T-helper 1 cell (primary cell): ENCODE results near the gene SEC24B.
"Not testable (repeated sequence)": the region's sequence is repeated elsewhere in the genome, so short reads cannot be mapped to it uniquely, and the experiment has no call there.

ENCODE experiments used
- DNase-seq, 5 donors: peaks; one replicate each; pipeline ENCODE4 v3.0.0-alpha.2; 2012 to 2020

Gene SEC24B

GRCh38 chr4:109510687-109511086, 77.1 kb downstream of the SEC24B start:
- no peak for DNase-seq

GRCh38 chr4:109511414-109511813, 77.8 kb downstream of the SEC24B start:
- DNase-seq, result no peak

DNA sequence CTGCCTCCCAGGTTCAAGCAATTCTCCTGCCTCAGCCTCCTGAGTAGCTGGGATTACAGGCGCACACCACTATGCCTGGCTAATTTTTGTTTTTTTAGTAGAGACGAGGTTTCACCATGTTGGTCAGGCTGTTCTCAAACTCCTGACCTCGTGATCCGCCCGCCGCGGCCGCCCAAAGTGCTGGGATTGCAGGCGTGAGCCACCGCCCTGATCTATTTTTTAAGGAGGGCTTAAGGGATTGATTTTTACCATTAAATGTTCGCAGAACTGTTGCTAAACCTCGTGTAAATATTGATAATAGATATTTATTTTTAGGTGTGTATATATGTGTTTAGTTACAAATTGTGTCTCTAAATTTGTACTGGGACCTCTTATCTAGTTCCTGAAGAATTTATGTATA, 79.8 kb downstream of the SEC24B start:
- DNase-seq, result not testable (repeated sequence)

DNA sequence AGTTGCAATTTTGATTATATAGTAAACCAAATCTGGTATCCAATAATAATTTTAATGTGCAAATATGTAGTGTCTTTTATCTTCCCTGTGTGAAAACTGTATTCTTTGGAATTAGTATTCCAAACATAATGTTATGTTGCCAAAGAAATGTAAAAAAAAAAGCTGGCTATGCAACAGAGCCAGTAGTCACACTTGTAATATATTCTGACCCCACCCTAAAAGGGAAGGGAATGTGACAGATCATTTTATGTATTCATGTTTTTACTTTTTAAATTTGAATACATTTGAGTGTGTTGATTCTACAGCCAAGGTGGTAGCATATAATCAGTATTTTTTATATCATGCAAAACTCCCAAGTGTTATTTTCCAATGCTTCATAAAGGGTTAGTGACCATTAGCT, 98.6 kb downstream of the SEC24B start:
- DNase-seq, result no peak

DNA sequence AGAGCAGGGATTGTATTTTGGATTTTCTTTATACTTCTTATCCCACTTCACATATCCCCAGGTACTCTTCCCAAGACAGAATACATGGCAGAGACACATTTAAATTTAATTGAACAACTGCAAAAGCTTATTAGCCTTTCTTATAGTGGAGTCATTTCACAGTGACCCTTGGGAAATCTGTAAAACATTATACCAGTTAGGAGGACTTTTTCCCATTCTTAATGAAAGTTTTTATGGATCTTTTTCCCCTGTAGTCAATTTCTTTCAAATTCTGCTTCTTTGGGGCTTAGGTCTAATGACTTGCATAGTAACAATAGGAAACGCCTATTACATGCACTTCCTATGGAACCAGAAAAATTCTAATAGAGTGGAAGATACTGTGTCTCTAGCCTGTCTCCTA, 111.8 kb downstream of the SEC24B start:
- DNase-seq, result no peak

GRCh38 chr4:109547394-109547793, 113.8 kb downstream of the SEC24B start:
- no peak for DNase-seq

GRCh38 chr4:109548655-109549054, 115.0 kb downstream of the SEC24B start:
- DNase-seq, result peak in 1 of 5 donors; percentile 16

DNA sequence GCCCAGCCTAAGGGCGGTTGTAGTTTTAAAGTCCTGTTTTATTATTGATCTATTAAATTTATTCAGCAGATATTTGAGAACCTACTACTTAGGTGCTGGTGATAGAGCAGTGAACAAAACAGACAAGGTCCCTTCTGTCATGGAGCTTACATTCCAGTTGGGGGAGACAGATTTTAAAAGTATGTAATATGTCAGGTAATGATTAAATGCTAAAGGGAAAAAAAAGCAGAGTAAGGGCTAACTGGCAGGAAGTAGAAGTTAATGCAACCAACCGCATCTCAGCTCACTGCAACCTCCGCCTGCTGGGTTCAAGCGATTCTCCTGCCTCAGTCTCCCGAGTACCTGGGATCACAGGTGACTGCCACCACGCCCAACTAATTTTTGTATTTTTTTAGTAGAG, 118.6 kb downstream of the SEC24B start:
- no peak for DNase-seq

DNA sequence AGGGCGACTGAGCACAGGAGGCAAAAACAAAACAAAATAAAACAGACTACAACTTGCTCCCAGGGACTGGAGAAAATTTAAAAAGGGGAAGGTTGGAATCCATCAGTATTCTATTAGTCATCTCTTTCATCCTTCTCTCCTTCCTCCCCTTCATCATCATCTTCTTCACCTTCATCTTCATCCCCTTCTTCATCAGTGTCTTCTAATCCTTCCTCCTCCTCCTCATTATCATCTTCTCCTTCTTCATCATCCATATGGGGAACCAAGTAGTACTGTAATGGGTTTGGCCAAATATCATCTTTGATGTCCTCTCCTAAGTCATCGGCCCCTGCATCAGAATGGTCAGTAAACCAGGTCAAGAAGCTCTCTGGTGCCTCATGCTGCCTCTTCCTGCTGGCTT, 119.5 kb downstream of the SEC24B start:
- DNase-seq, result no peak

DNA sequence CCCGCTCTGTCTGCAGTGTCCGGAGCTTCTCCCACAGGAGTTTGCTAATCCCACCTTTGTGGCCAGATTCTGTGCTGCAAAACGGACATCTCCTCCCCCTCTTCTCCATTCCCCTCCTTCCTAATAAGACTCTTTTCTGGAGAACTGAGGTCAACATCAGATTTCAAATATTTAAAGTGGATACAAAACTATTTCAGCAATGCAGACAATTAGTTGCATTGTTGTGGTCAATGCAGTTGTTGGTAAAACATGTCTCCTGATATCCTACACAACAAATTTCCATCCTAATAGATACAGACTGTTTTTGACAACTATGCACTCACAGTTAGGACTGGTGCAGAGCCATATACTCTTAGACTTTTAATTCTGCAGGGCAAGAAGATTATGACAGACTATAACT, 121.4 kb downstream of the SEC24B start:
- no peak for DNase-seq

GRCh38 chr4:109557433-109557832, 123.8 kb downstream of the SEC24B start:
- no peak for DNase-seq

- not testable (repeated sequence) for DNase-seq
Measured at GRCh38 chr4:109558095-109558494, 124.5 kb downstream of the SEC24B start.

DNA sequence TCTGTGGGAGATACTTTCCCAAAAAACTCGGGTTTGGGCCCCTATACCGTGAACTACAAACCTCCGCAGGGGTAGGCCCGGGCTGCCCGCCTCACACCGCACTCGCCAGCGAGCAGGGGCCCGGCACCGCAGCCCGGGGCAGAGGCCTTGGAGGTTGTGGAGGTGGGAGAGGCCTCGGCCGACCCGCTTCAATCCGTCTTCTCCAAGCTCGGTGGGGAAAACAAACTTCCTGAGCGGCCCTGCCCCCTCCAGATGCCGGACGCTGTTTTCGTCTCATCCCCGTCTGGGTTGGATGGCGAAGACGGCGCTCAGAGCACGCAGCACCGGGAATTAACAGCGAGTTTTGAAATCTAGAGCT, 126.0 kb downstream of the SEC24B start:
- DNase-seq, result peak in 2 of 5 donors; percentile 18 to 35

GRCh38 chr4:109559983-109560686, 126.5 kb downstream of the SEC24B start, which contains the start of gene MCUB:
MCUB (plus strand) TSS chr4:109560246; CDS start chr4:109560338, 92 bp downstream.
- DNase-seq, result peak; percentile 86 to 96 (median 89)

DNA sequence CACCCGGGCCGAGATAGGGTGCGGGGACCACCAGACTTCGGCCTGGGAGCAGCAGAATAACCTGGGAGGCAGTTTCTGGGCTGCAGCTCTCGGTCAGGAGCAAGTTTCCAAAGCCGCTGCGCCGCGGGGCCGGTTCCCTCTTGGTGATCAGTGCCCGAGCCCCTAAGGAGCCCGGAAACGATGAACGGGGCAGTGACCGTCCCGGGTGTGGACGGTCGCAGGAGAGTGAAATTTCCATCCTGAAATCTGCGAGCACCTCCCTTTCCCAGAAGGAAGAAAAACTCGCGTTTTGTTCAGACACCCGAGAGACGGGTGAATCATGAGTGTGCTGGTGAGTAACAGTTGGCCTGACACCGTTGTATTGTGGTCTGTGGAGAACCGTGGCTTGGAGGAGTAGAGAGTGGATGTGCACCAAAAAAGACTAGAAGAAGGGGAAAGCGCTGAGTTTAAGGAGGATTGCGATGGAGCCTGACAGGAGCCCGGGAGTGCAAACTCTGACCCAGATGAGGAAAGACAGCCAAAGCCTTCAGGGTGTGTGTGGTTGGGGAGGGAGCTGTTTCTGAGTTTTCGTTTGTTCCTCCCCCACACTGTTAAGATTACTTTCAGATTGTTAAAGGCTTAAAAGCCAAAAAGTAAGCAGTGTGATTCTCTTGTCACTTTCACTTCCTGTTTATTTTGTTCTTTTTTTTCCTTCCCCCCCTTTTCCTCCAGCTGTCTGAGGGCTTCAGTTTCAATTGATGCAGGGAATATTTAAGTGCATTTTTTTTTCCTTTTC, 127.3 kb downstream of the SEC24B start:
- peak; percentile 14 to 78 (median 31) for DNase-seq

- no peak for DNase-seq
Measured at GRCh38 chr4:109562457-109563239, 129.0 kb downstream of the SEC24B start.

GRCh38 chr4:109571494-109571893, 137.9 kb downstream of the SEC24B start:
- no peak for DNase-seq

GRCh38 chr4:109572154-109572553, 138.5 kb downstream of the SEC24B start:
- no peak for DNase-seq

DNA sequence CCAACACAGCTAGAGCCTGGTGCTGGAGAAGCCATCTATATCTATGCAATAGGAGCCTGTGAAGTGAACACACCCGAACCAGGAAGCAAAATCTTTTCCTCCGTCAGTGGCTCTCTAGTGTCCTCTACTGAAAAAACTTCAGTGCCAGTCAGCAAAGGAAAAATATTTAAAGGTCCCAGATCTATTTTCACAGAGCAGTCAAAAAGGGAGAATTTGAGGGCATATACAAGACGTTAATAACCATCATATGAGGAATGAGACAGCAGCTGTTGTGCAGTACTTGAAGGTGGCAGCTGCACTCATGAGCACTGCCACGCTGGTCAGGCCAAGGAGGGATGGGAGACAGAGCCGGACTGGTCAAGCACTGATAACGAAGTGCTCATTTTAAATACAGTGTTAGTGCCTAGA, 140.8 kb downstream of the SEC24B start:
- peak in 1 of 5 donors; percentile 16 for DNase-seq

GRCh38 chr4:109574931-109575804, 141.6 kb downstream of the SEC24B start:
- peak in 1 of 5 donors; percentile 18 for DNase-seq

- no peak for DNase-seq
Measured at GRCh38 chr4:109576462-109576861, 142.8 kb downstream of the SEC24B start.

DNA sequence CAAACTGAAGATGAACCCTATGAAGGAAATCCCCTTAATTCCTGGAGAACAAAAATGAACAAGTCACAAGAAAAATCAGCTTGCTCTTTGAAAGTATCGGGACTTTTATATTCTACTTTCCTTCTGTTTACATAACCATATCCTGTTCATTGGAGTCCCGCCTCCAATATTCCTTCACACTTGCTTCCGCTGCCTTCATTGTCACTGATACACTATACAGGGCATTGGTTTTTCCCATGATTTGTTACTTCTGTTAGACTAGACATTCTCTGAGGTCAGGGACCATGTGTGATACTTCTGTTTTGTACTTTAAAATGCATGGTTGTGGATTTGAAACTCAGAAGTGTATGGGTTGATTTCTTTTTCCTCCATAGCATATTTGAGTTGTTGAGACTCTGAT, 145.2 kb downstream of the SEC24B start:
- DNase-seq, result no peak
